ENCODE data around the gene EIF3D.

EIF3D gene

GRCh38 chr22:36505998-36506635, 22.8 kb downstream of the EIF3D start:
- no peak for DNase-seq (ENCODE audit: low read depth)

DNA sequence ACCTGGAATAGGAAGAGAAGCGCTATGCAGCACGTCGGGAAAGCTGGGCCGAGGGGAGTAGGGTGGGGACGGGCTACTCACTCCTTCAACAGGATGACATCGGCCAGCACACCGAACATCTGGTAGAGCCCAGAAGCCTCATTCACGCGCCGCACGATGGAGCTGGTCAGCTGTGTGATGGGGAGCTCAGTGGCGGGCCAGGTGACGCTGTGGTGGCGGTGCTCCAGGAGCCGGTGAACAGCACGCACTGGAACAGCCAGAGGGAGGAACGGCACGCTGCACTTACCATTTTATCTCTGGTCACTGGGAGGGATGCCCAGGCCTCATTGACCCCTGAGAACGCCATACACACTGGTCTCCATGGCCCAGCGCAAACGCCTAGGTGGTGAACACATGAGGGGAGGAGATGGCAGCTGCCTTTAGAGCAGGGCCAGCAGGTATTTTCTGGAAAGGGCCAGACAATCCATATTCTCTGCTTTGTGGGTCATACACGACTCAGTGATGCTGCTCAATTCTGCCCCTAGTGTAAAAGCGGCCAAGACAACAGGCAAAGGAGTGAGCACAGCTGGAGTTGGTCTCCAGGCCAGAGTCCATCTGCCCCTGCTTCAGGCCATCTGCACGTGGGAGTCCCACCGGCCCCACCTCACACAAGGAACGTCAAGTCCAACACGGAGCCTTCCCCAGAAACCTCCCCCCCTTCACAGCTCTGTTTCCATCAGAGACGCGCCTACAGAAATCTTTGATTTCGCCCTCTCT, 30.9 kb downstream of the EIF3D start:
- DNase-seq (ENCODE audit: low read depth), result no peak

- no peak for DNase-seq (ENCODE audit: low read depth)
These were observed 35.3 kb downstream of the EIF3D start for GRCh38 chr22:36493690-36494110.

GRCh38 chr22:36492109-36492508, 36.9 kb downstream of the EIF3D start:
- no peak for DNase-seq (ENCODE audit: low read depth)

DNA sequence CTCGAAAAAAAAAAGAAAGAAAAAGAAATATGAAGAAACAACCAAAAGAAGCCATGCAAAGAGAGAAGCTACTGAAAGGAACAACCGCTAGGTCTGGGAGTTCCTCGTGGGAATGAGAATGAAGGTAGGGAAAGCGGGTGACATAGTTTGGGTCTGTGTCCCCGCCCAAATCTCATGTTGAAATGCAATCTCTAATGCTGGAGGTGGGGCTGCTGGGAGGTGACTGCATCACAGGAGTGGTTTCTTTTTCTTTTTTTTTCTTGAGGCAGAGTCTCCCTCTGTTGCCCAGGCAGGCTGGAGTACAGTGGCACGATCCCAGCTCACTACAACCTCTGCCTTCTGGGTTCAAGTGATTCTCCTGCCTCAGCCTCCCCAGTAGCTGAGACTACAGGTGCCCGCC, 37.8 kb downstream of the EIF3D start:
- no peak for DNase-seq (ENCODE audit: low read depth)

- no peak for DNase-seq (ENCODE audit: low read depth)
These were observed 42.2 kb downstream of the EIF3D start for GRCh38 chr22:36486619-36487384.

GRCh38 chr22:36481393-36482168, 47.4 kb downstream of the EIF3D start, which contains the start of gene TXN2:
Gene TXN2, minus strand, starts transcription at chr22:36481640. Its CDS starts 803 bp downstream, at chr22:36480837.
- peak; percentile 92 for DNase-seq (ENCODE audit: low read depth)

GRCh38 chr22:36480941-36481392, 48.0 kb downstream of the EIF3D start:
- DNase-seq (ENCODE audit: low read depth), result no peak

GRCh38 chr22:36478966-36479365, 50.0 kb downstream of the EIF3D start:
- no peak for DNase-seq (ENCODE audit: low read depth)

- DNase-seq (ENCODE audit: low read depth), result no peak
These were observed 53.6 kb downstream of the EIF3D start for GRCh38 chr22:36475341-36475740.

- DNase-seq (ENCODE audit: low read depth), result no peak
These were observed 56.3 kb downstream of the EIF3D start for GRCh38 chr22:36472689-36473088.

DNA sequence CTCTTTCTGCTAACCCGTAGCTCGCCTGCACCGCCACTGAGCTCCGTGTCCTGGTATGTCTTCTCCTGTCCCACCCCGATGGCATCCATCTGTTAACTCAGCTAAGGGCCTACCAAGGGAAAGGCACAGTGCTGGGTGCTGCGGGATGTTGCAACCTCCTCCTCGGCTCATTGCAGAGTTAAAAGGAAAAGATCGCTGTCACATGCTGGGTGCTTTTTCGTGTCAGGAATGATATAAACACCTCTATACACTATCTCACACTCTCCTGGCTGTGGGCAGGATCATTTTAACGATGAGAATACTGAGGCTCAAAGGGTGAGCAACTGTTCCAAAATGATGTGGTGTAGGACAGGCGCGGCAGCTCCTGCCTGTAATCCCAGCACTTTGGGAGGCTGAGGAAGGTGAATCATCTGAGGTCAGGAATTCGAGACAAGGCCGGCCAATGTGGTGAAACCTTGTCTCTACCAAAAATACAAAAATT, 57.6 kb downstream of the EIF3D start:
- no peak for DNase-seq (ENCODE audit: low read depth)

GRCh38 chr22:36470994-36471331, 58.0 kb downstream of the EIF3D start:
- no peak for DNase-seq (ENCODE audit: low read depth)

DNA sequence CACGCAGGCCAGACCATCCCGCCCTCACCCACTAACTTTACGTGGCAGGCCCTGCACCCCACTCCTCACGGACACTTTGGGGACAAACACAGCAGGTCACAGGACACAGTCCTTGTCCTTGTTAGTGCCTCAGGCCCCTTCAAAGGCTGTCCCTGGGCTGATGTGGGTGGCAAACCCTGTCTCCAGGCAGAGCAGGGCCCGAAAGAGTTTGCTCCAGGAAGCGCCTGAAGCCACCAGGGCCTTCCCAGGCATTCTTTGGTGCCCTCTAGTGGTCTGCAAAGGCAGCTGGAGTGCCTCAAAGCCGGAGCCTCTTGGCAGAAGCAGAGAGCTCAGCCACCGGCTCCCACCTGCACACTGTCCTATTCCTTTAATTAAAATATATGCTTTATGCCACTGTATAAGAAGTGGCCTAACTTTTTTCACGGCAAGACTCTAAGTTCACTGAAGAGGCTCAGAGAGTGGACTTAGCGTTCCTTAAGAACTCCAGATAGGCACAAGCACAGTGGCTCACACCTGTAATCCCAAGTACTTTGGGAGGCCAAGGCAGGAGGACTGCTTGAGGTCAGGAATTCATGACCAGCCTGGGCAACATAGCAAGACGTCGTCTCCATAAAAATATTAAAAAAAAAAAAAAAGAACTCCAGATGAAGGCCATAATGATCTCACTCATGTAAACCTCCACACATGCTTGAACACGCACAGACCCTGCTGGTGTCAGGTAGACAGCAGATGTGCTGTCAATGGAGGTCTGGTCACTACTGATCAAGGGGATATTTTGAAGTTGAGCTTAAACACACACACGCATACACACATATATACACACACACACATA, 58.6 kb downstream of the EIF3D start:
- peak; percentile 73 for DNase-seq (ENCODE audit: low read depth)

DNA sequence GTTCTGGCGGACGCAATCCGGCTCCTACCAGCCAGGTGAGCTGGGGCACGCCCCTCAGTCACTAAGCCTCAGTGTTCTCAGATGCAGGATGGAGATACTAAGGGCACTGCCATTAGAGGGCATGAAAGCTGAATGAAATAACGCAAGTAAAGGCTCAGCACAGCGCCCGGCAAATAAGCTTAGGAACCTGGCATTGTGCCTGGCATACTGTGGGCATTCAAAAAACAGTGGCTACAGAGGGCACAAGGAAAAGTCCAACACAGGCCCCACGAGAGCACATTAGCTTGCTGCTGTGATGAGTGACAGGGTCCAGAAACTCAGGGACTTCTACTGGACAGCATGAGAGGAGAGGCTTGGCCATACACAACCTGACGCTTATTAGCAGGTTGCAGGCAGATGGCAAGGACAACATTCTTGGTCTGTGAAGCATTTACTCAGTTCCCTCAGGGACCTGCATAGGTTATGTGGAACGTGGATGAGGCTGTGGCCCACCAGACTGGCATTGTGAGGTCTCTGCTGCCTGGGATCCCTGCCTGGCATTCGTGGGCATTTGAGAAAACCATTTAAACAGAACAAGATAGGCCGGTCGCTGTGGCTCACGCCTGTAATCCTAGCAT, 59.8 kb downstream of the EIF3D start:
- no peak for DNase-seq (ENCODE audit: low read depth)

GRCh38 chr22:36467946-36468345, 61.0 kb downstream of the EIF3D start:
- DNase-seq (ENCODE audit: low read depth), result peak; percentile 87

GRCh38 chr22:36467042-36467810, 61.7 kb downstream of the EIF3D start:
- DNase-seq (ENCODE audit: low read depth), result peak; percentile 60

GRCh38 chr22:36466258-36466657, 62.7 kb downstream of the EIF3D start:
- no peak for DNase-seq (ENCODE audit: low read depth)

GRCh38 chr22:36465232-36466021, 63.5 kb downstream of the EIF3D start:
- peak; percentile 61 for DNase-seq (ENCODE audit: low read depth)
